NT2/D1 (cell line): ENCODE measurements around the gene ARHGEF25.
"Not testable (repeated sequence)": the region's sequence is repeated elsewhere in the genome, so short reads cannot be mapped to it uniquely, and the experiment has no call there.

ENCODE experiments used
- DNase-seq: peaks from one replicate; pipeline ENCODE4 v3.0.0-alpha.2; 2011; ENCODE audit warnings: low read depth, low spot score
- H3K27me3 ChIP-seq: 2 replicates; pipeline ENCODE4 v1.6.0; 2011; ENCODE audit warnings: mild to moderate bottlenecking; ENCODE audit not compliant: insufficient read length, insufficient read depth
- H3K36me3 ChIP-seq: 2 replicates; pipeline ENCODE4 v1.6.1; 2011; ENCODE audit warnings: mild to moderate bottlenecking, low read length, mixed read lengths; ENCODE audit not compliant: insufficient read depth, insufficient read length
- H3K4me1 ChIP-seq: 2 replicates; pipeline ENCODE4 v1.5.1; 2011; ENCODE audit not compliant: insufficient read depth, insufficient read length
- H3K4me3 ChIP-seq: 2 replicates; pipeline ENCODE4 v1.5.1; 2011; ENCODE audit warnings: low read depth; ENCODE audit not compliant: insufficient read length
- H3K9ac ChIP-seq: 2 replicates; pipeline ENCODE4 v1.6.0; 2011; ENCODE audit warnings: low read depth; ENCODE audit not compliant: insufficient read length
- H3K9me3 ChIP-seq: 2 replicates; pipeline ENCODE4 v1.5.1; 2011; ENCODE audit warnings: mild to moderate bottlenecking, low read length; ENCODE audit not compliant: insufficient read depth
- SUZ12 ChIP-seq: IDR thresholded peaks from 2 replicates; pipeline ENCODE4 v1.6.1; 2011; ENCODE audit not compliant: insufficient read length, insufficient read depth; ENCODE audit errors: extremely low read depth
- YY1 ChIP-seq: IDR thresholded peaks from 2 replicates; pipeline ENCODE4 v1.6.1; 2011; ENCODE audit not compliant: insufficient read length, insufficient read depth
- ZNF274 ChIP-seq: IDR thresholded peaks from 2 replicates; pipeline ENCODE4 v1.6.1; 2011; ENCODE audit warnings: mild to moderate bottlenecking, low read depth, low read length

The ARHGEF25 gene

GRCh38 chr12:57613427-57614109, 2.3 kb downstream of the ARHGEF25 start:
- no peak for DNase-seq
- no peak for TF ChIP-seq ZNF274
- no peak for TF ChIP-seq YY1
- TF ChIP-seq SUZ12: no peak
- H3K4me1 ChIP-seq: peaks cover 19% of the 10 kb centered on the region

DNA sequence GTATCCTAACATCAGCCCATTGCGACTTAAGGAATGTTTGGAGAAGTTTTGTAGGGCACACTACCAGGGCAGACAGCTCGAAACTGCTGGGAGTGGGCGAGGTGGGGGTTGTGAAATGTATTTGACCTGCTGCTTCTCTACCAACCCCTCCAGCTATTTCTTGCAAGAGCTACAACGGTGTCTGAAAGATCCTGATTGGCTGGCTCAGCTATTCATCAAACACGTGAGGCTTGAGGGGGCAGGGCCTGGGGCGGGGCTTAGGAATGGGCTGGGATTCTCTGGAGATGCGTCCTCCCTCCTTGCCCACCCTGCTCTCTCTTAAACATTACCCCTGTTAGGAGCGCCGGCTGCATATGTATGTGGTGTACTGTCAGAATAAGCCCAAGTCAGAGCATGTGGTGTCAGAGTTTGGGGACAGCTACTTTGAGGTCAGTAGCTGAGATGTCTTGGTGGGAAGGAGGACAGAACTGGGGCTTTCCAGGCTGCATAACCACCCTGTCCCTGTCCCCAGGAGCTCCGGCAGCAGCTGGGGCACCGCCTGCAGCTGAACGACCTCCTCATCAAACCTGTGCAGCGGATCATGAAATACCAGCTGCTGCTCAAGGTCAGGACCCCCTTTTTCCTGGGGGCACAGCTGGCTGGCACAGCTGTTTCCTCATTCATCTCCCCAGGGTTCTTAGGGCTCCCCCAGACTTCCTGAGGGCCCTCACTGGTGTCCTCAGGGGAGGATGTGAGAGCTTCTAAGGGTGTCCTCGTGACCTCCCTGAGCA, 3.1 kb downstream of the ARHGEF25 start:
- Histone ChIP-seq H3K36me3 (peaks cover 46% of the 10 kb centered on the region), H3K27me3 (no peaks in the 10 kb centered on the region), H3K9me3 (no peaks in the 10 kb centered on the region), H3K4me1 (peaks cover 14% of the 10 kb centered on the region), H3K9ac (no peak overlapping the region), H3K4me3 (no peak overlapping the region)
- TF ChIP-seq YY1: no peak
- no peak for TF ChIP-seq ZNF274
- no peak for TF ChIP-seq SUZ12
- no peak for DNase-seq

More at GRCh38 chr12:57613427-57614109, 2.3 kb downstream of the ARHGEF25 start:
- no peaks in the 10 kb centered on the region for H3K9me3 ChIP-seq
- H3K4me3 ChIP-seq: no peak overlapping the region
- no peaks in the 10 kb centered on the region for H3K27me3 ChIP-seq
- no peak overlapping the region for H3K9ac ChIP-seq
- H3K36me3 ChIP-seq: peaks cover 50% of the 10 kb centered on the region

DNA sequence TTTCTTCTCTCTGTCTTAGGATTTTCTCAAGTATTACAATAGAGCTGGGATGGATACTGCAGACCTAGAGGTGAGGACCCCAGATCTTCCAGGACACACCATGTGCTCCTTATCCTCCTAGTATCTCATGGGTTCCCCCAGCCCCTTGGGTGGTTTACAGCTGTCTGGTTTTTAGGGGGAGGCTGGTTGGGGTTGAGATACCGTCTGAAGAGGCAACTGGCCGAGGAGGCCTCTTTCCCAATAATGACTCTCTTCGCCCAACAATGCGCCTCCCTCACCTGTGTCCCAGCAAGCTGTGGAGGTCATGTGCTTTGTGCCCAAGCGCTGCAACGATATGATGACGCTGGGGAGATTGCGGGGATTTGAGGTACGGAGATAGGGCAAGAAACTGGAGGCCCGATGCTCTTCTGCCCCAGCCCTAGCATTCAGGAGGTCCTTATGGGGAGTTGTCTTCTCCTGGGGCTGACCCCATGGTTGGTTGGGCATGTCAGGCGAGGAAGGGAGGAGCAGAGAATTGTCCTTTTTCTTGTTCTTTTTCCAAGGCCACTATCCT, 3.8 kb downstream of the ARHGEF25 start:
- peaks cover 52% of the 10 kb centered on the region for H3K36me3 ChIP-seq
- H3K4me1 ChIP-seq: peaks cover 14% of the 10 kb centered on the region
- no peak overlapping the region for H3K4me3 ChIP-seq
- TF ChIP-seq SUZ12 (no peak), YY1 (no peak), ZNF274 (no peak)
- H3K9me3 ChIP-seq: no peaks in the 10 kb centered on the region
- no peak for DNase-seq
- no peak overlapping the region for H3K9ac ChIP-seq
- no peaks in the 10 kb centered on the region for H3K27me3 ChIP-seq

- peaks cover 54% of the 10 kb centered on the region for H3K36me3 ChIP-seq
- H3K9me3 ChIP-seq: no peaks in the 10 kb centered on the region
- no peaks in the 10 kb centered on the region for H3K27me3 ChIP-seq
- DNase-seq: no peak
- no peak for TF ChIP-seq ZNF274
- no peak for TF ChIP-seq SUZ12
- TF ChIP-seq YY1: no peak
- H3K4me1 ChIP-seq: peaks cover 14% of the 10 kb centered on the region
- H3K9ac ChIP-seq: no peak overlapping the region
- H3K4me3 ChIP-seq: no peak overlapping the region
Observed at GRCh38 chr12:57615637-57616036, 4.4 kb downstream of the ARHGEF25 start.

- TF ChIP-seq ZNF274 (no peak), SUZ12 (no peak), YY1 (no peak)
- no peaks in the 10 kb centered on the region for H3K27me3 ChIP-seq
- H3K4me3 ChIP-seq: no peak overlapping the region
- H3K9ac ChIP-seq: no peak overlapping the region
- no peaks in the 10 kb centered on the region for H3K9me3 ChIP-seq
- H3K4me1 ChIP-seq: peaks cover 17% of the 10 kb centered on the region
- DNase-seq: no peak
- peaks cover 55% of the 10 kb centered on the region for H3K36me3 ChIP-seq
Observed at GRCh38 chr12:57616383-57617101, 5.3 kb downstream of the ARHGEF25 start.

DNA sequence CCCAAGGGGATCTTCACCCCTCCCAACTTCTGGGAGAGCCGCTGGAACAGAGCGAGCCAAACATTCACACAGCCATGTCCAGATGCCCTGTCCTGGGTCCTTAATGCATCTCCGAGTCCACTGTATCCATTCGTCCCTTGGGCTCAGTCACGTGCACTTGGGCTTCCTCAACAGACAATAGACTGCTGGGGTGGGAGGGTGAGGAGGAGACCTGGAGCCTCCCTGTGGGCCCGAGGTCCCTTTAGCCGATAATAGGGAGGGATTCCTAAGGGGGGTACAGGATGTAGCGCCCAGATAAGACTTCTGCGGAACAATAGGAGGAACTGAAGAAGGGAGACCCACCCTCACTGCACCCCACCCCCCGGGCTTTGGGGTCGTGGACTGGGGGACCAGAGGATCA, 6.7 kb downstream of the ARHGEF25 start:
- no peak for DNase-seq
- H3K36me3 ChIP-seq: peaks cover 65% of the 10 kb centered on the region
- no peak overlapping the region for H3K9ac ChIP-seq
- H3K4me3 ChIP-seq: no peak overlapping the region
- TF ChIP-seq YY1: no peak
- TF ChIP-seq SUZ12: no peak
- TF ChIP-seq ZNF274: no peak
- peaks cover 15% of the 10 kb centered on the region for H3K4me1 ChIP-seq
- no peaks in the 10 kb centered on the region for H3K27me3 ChIP-seq
- H3K9me3 ChIP-seq: no peaks in the 10 kb centered on the region

DNA sequence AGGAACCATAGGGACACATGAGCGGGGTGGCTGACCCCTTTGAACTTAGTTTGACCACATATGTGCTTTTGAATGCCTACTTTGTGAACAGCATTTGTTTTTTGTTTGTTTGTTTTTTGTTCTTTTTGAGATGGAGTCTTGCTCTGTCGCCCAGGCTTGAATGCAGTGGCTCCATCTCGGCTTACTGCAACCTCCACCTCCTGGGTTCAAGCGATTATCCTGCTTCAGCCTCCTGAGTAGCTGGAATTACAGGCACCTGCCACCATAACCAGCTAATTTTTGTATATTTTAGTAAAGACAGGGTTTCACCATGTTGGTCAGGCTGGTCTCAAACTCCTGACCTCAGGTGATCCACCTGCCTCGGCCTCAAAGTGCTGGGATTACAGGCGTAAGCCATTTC, 7.2 kb downstream of the ARHGEF25 start:
- H3K27me3 ChIP-seq: not testable (repeated sequence)
- Histone ChIP-seq H3K36me3 (peaks cover 64% of the 10 kb centered on the region), H3K4me1 (peaks cover 13% of the 10 kb centered on the region)

More for the DNA sequence above, 7.2 kb downstream of the ARHGEF25 start:
- not testable (repeated sequence) for H3K9ac ChIP-seq, H3K9me3 ChIP-seq, H3K4me3 ChIP-seq, DNase-seq
